Measurements from ENCODE around the gene LUZP1. TPM values are rescaled to one million over a fixed set of nuclear protein-coding genes. Genes with fewer than 3 reads are reported as not detected.

Gene LUZP1
- total RNA-seq, 1 experiment from 2014 or later, result 43.4 TPM

DNA sequence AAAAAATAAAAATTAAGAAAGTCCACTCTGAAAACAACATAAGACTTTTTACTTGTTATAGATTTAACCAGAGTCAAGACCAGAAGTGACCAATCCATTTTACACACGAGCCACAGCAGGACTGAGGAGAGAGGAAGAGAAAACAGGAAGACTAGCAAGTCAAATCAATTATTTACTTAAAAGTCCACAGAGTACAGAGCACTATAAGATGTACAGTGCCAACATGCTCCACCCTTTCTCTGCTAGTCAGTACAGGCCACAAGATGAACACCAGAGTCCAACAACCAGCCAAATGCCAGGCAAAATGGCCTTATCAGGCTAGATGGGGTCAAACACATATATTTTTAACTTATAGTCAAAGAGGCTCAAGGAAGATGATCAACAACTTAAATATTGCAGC, 19.5 kb downstream of the LUZP1 start (continued):
- TF ChIP-seq, protein P1, sequence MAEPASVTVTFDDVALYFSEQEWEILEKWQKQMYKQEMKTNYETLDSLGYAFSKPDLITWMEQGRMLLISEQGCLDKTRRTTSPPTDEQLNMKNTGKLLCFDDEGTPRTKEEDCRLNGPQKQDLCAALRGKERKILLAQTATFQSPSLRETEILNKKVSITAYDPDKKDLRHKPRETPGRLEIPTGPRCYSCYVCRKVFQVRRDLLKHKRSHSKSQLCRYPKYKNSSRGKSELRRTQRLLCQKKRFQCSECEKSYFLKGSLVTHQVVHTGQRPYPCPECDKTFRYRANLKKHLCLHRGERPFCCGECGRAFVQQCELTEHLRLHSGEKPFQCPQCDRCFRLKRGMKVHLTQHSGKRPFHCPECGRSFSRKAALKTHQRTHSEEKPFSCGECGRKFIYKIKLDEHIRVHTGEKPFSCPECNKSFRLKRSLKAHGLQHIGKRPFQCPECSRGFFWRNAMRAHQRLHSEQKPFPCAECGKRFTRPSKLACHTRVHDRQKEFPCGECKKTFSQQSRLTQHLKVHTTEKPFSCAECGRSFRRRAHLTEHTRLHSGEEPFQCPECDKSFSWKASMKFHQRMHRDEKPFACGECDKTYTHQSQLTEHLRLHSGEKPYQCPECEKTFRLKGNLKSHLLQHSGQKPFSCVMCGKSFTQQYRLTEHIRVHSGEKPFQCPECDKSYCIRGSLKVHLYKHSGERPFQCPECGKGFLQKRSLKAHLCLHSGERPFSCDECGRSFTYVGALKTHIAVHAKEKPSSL (CRISPR knock-in tag; conservative IDR thresholded peaks at IDR 0.05), result no peak
- TF ChIP-seq, protein P2, sequence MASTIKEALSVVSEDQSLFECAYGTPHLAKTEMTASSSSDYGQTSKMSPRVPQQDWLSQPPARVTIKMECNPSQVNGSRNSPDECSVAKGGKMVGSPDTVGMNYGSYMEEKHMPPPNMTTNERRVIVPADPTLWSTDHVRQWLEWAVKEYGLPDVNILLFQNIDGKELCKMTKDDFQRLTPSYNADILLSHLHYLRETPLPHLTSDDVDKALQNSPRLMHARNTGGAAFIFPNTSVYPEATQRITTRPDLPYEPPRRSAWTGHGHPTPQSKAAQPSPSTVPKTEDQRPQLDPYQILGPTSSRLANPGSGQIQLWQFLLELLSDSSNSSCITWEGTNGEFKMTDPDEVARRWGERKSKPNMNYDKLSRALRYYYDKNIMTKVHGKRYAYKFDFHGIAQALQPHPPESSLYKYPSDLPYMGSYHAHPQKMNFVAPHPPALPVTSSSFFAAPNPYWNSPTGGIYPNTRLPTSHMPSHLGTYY (CRISPR knock-in tag; IDR thresholded peaks at IDR 0.05), result no peak
- TF ChIP-seq RELA (CRISPR knock-in tag; IDR thresholded peaks at IDR 0.05; ENCODE audit: borderline replicate concordance) (no peak), MYBL2 (CRISPR knock-in tag; IDR thresholded peaks at IDR 0.05) (no peak), ESRRA (CRISPR knock-in tag; IDR thresholded peaks at IDR 0.05; ENCODE audit: borderline replicate concordance) (no peak), ZNF263 (CRISPR knock-in tag; IDR thresholded peaks at IDR 0.05; ENCODE audit: low read depth) (no peak), FOXJ3 (CRISPR knock-in tag; IDR thresholded peaks at IDR 0.05; ENCODE audit: borderline replicate concordance) (no peak), SMAD3 (CRISPR knock-in tag; IDR thresholded peaks at IDR 0.05; ENCODE audit: borderline replicate concordance) (no peak), NFATC4 (CRISPR knock-in tag; IDR thresholded peaks at IDR 0.05) (no peak)
- TF ChIP-seq, protein P3, sequence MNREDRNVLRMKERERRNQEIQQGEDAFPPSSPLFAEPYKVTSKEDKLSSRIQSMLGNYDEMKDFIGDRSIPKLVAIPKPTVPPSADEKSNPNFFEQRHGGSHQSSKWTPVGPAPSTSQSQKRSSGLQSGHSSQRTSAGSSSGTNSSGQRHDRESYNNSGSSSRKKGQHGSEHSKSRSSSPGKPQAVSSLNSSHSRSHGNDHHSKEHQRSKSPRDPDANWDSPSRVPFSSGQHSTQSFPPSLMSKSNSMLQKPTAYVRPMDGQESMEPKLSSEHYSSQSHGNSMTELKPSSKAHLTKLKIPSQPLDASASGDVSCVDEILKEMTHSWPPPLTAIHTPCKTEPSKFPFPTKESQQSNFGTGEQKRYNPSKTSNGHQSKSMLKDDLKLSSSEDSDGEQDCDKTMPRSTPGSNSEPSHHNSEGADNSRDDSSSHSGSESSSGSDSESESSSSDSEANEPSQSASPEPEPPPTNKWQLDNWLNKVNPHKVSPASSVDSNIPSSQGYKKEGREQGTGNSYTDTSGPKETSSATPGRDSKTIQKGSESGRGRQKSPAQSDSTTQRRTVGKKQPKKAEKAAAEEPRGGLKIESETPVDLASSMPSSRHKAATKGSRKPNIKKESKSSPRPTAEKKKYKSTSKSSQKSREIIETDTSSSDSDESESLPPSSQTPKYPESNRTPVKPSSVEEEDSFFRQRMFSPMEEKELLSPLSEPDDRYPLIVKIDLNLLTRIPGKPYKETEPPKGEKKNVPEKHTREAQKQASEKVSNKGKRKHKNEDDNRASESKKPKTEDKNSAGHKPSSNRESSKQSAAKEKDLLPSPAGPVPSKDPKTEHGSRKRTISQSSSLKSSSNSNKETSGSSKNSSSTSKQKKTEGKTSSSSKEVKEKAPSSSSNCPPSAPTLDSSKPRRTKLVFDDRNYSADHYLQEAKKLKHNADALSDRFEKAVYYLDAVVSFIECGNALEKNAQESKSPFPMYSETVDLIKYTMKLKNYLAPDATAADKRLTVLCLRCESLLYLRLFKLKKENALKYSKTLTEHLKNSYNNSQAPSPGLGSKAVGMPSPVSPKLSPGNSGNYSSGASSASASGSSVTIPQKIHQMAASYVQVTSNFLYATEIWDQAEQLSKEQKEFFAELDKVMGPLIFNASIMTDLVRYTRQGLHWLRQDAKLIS (CRISPR knock-in tag; IDR thresholded peaks at IDR 0.05; ENCODE audit: borderline replicate concordance), result no peak
- TF ChIP-seq, protein P4, sequence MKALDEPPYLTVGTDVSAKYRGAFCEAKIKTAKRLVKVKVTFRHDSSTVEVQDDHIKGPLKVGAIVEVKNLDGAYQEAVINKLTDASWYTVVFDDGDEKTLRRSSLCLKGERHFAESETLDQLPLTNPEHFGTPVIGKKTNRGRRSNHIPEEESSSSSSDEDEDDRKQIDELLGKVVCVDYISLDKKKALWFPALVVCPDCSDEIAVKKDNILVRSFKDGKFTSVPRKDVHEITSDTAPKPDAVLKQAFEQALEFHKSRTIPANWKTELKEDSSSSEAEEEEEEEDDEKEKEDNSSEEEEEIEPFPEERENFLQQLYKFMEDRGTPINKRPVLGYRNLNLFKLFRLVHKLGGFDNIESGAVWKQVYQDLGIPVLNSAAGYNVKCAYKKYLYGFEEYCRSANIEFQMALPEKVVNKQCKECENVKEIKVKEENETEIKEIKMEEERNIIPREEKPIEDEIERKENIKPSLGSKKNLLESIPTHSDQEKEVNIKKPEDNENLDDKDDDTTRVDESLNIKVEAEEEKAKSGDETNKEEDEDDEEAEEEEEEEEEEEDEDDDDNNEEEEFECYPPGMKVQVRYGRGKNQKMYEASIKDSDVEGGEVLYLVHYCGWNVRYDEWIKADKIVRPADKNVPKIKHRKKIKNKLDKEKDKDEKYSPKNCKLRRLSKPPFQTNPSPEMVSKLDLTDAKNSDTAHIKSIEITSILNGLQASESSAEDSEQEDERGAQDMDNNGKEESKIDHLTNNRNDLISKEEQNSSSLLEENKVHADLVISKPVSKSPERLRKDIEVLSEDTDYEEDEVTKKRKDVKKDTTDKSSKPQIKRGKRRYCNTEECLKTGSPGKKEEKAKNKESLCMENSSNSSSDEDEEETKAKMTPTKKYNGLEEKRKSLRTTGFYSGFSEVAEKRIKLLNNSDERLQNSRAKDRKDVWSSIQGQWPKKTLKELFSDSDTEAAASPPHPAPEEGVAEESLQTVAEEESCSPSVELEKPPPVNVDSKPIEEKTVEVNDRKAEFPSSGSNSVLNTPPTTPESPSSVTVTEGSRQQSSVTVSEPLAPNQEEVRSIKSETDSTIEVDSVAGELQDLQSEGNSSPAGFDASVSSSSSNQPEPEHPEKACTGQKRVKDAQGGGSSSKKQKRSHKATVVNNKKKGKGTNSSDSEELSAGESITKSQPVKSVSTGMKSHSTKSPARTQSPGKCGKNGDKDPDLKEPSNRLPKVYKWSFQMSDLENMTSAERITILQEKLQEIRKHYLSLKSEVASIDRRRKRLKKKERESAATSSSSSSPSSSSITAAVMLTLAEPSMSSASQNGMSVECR (CRISPR knock-in tag; IDR thresholded peaks at IDR 0.05; ENCODE audit: borderline replicate concordance), result no peak
- TF ChIP-seq, protein P5, sequence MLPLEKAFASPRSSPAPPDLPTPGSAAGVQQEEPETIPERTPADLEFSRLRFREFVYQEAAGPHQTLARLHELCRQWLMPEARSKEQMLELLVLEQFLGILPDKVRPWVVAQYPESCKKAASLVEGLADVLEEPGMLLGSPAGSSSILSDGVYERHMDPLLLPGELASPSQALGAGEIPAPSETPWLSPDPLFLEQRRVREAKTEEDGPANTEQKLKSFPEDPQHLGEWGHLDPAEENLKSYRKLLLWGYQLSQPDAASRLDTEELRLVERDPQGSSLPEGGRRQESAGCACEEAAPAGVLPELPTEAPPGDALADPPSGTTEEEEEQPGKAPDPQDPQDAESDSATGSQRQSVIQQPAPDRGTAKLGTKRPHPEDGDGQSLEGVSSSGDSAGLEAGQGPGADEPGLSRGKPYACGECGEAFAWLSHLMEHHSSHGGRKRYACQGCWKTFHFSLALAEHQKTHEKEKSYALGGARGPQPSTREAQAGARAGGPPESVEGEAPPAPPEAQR (CRISPR knock-in tag; IDR thresholded peaks at IDR 0.05), result no peak

DNA sequence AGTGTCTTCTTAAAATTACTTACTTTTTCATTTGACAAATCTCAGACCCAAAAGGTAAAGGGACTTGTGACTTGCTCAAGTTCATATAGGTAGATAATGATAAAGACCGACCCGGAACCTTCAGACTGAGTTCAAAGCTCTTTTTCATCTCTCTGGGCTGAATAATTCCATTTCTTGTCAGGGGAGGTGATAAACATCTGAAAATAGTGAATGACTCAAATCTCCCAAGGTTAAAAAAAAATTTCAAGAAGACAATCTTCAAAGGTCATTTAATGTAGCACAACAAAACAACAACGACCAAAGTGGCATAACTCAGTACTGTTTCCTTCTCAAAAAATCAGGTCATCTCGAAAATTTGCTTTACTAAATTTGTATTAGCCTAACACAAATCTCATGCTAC, 20.6 kb downstream of the LUZP1 start:
- ATAC-seq, result no peak
- no peaks in the 10 kb centered on the region for H3K9me3 Mint-ChIP-seq
- no peaks in the 10 kb centered on the region for H3K27me3 Mint-ChIP-seq (ENCODE audit: low read depth)
- no peaks in the 10 kb centered on the region for H3K36me3 Mint-ChIP-seq
- CTCF ChIA-PET, result interaction anchor here (0.6 kb wide), 1 partner anchor 10 kb away, joined by 3 read pairs; no protein-coding TSS in a partner anchor
- no peak overlapping the region for H3K27ac Mint-ChIP-seq
- peaks cover 15% of the 10 kb centered on the region for H3K4me1 Mint-ChIP-seq
- POLR2A ChIA-PET, result no interaction called here
- DNase-seq (ENCODE audit: low spot score), result no peak
- no peak overlapping the region for H3K4me3 Mint-ChIP-seq
- TF ChIP-seq FOXJ3 (CRISPR knock-in tag; IDR thresholded peaks at IDR 0.05; ENCODE audit: borderline replicate concordance), result no peak
- TF ChIP-seq, protein P6, sequence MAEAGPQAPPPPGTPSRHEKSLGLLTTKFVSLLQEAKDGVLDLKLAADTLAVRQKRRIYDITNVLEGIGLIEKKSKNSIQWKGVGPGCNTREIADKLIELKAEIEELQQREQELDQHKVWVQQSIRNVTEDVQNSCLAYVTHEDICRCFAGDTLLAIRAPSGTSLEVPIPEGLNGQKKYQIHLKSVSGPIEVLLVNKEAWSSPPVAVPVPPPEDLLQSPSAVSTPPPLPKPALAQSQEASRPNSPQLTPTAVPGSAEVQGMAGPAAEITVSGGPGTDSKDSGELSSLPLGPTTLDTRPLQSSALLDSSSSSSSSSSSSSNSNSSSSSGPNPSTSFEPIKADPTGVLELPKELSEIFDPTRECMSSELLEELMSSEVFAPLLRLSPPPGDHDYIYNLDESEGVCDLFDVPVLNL (CRISPR knock-in tag; IDR thresholded peaks at IDR 0.05; ENCODE audit: borderline replicate concordance, low read depth), result no peak
- no peak for TF ChIP-seq CREM (CRISPR knock-in tag; IDR thresholded peaks at IDR 0.05)
- TF ChIP-seq SMAD4 (CRISPR knock-in tag; IDR thresholded peaks at IDR 0.05), result no peak
- TF ChIP-seq FOXP1 (CRISPR knock-in tag; IDR thresholded peaks at IDR 0.05; ENCODE audit: borderline replicate concordance), result no peak
- TF ChIP-seq, protein P7, sequence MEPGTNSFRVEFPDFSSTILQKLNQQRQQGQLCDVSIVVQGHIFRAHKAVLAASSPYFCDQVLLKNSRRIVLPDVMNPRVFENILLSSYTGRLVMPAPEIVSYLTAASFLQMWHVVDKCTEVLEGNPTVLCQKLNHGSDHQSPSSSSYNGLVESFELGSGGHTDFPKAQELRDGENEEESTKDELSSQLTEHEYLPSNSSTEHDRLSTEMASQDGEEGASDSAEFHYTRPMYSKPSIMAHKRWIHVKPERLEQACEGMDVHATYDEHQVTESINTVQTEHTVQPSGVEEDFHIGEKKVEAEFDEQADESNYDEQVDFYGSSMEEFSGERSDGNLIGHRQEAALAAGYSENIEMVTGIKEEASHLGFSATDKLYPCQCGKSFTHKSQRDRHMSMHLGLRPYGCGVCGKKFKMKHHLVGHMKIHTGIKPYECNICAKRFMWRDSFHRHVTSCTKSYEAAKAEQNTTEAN (CRISPR knock-in tag; IDR thresholded peaks at IDR 0.05), result no peak
- TF ChIP-seq, protein P8, sequence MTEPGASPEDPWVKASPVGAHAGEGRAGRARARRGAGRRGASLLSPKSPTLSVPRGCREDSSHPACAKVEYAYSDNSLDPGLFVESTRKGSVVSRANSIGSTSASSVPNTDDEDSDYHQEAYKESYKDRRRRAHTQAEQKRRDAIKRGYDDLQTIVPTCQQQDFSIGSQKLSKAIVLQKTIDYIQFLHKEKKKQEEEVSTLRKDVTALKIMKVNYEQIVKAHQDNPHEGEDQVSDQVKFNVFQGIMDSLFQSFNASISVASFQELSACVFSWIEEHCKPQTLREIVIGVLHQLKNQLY (CRISPR knock-in tag; IDR thresholded peaks at IDR 0.05), result no peak
- TF ChIP-seq, protein P9, sequence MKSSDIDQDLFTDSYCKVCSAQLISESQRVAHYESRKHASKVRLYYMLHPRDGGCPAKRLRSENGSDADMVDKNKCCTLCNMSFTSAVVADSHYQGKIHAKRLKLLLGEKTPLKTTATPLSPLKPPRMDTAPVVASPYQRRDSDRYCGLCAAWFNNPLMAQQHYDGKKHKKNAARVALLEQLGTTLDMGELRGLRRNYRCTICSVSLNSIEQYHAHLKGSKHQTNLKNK (CRISPR knock-in tag; IDR thresholded peaks at IDR 0.05), result no peak
